Endothelial cell of umbilical vein (primary cell): ENCODE data around the gene HSPA12A. TPM values are rescaled to one million over a fixed set of nuclear protein-coding genes. Genes with fewer than 3 reads are reported as not detected.

ENCODE experiments used
- BruUV-seq: library from RNA; stranded (reverse); fragments of 400-500 nt; replicated peaks from 2 replicates; lab custom pipeline; 2021; lab: Mats Ljungman, UMichigan
- CTCF ChIA-PET: fragments of 300-600, 350-600 bp; sonication (Branson Sonifier 250); formaldehyde crosslinking; loops from one replicate; lab custom pipeline; 2021; ENCODE audit warnings: antibody characterized with exemption, inconsistent platforms; lab: Charles Lee
- POLR2A ChIA-PET: fragments of 300-600, 350-600 bp; sonication (Branson Sonifier 250); formaldehyde crosslinking; loops from one replicate; lab custom pipeline; 2021; ENCODE audit warnings: antibody characterized with exemption, inconsistent platforms; lab: Charles Lee
- DNase-seq: peaks from one replicate; pipeline ENCODE4 v3.0.0-alpha.2; 2011; ENCODE audit warnings: low read depth, low spot score
- FAIRE-seq: peaks from 2 replicates; lab custom pipeline; 2011; peaks lifted over from hg19 to GRCh38; lab: Jason Lieb, UNC
- H2AFZ ChIP-seq: 2 replicates; pipeline ENCODE4 v1.6.0; 2012; ENCODE audit warnings: low read depth, low read length, control low read depth, inconsistent platforms
- H3K27ac ChIP-seq: 2 replicates; pipeline ENCODE4 v1.5.1; 2011; ENCODE audit warnings: low read depth, mild to moderate bottlenecking, control low read depth, low read length, moderate library complexity; ENCODE audit not compliant: insufficient read depth
- H3K27me3 ChIP-seq, 2 experiments: 2 replicates each; pipeline versions ENCODE4 v1.6.0 to v1.6.1; 2011; ENCODE audit warnings: low read length in 2 of 2, mixed read lengths in 1 of 2; ENCODE audit not compliant: control insufficient read depth in 2 of 2, insufficient read depth in 2 of 2
- H3K36me3 ChIP-seq, 2 experiments: 2 replicates in 1 of 2; 3 replicates in 1 of 2; pipeline ENCODE4 v1.5.1; 2011; ENCODE audit warnings: low read length in 2 of 2, mild to moderate bottlenecking in 1 of 2, moderate library complexity in 1 of 2; ENCODE audit not compliant: control insufficient read depth in 2 of 2, insufficient read depth in 2 of 2; ENCODE audit errors: extremely low read depth in 1 of 2
- H3K4me1 ChIP-seq: 3 replicates; pipeline ENCODE4 v1.5.1; 2011; ENCODE audit warnings: mild to moderate bottlenecking, low read length; ENCODE audit not compliant: control insufficient read depth, insufficient read depth; ENCODE audit errors: extremely low read depth
- H3K4me2 ChIP-seq: 2 replicates; pipeline ENCODE4 v1.6.1; 2011; ENCODE audit warnings: low read length, control low read depth, mixed read lengths; ENCODE audit not compliant: insufficient read depth
- H3K4me3 ChIP-seq, 3 experiments: fragments of 200-600 bp in 1 of 3; sonication (generic), shearing (Covaris generic) in 1 of 3; replicated peaks in 1 of 3; 2 replicates each; pipeline ENCODE4 v1.5.1; 2011 to 2016; ENCODE audit warnings: control low read depth in 3 of 3, low read length in 3 of 3, mild to moderate bottlenecking in 2 of 3, inconsistent platforms in 1 of 3, low read depth in 1 of 3, moderate library complexity in 1 of 3; ENCODE audit not compliant: insufficient read depth in 1 of 3
- H3K79me2 ChIP-seq: 2 replicates; pipeline ENCODE4 v1.6.0; 2012; ENCODE audit warnings: low read length, inconsistent platforms; ENCODE audit not compliant: control insufficient read depth, insufficient read depth
- H3K9ac ChIP-seq: replicated peaks from 2 replicates; pipeline ENCODE3; 2011; ENCODE audit warnings: low read length, control low read depth; ENCODE audit not compliant: insufficient read depth; ENCODE audit errors: extremely low read depth
- H3K9me1 ChIP-seq: replicated peaks from 3 replicates; pipeline ENCODE4 v1.6.0; 2011; ENCODE audit warnings: mild to moderate bottlenecking, low read length; ENCODE audit not compliant: control insufficient read depth, insufficient read depth; ENCODE audit errors: extremely low read depth
- H3K9me3 ChIP-seq: replicated peaks from 2 replicates; pipeline ENCODE4 v1.5.1; 2012; ENCODE audit warnings: low read length, inconsistent platforms; ENCODE audit not compliant: control insufficient read depth, insufficient read depth
- H4K20me1 ChIP-seq: replicated peaks from 2 replicates; pipeline ENCODE3; 2011; ENCODE audit warnings: mild to moderate bottlenecking, low read length; ENCODE audit not compliant: control insufficient read depth, insufficient read depth; ENCODE audit errors: extremely low read depth
- CTCF ChIP-seq, 2 donors: IDR thresholded peaks; 1 replicate in 1 of 2; 2 replicates in 1 of 2; pipeline ENCODE4 v1.5.1; 2011; ENCODE audit warnings: low read length in 2 of 2, mild to moderate bottlenecking in 2 of 2, moderate library complexity in 2 of 2, control low read depth in 1 of 2, inconsistent platforms in 1 of 2, low read depth in 1 of 2; ENCODE audit not compliant: insufficient read depth in 1 of 2; ENCODE audit errors: extremely low read depth in 1 of 2
- EZH2 ChIP-seq: IDR thresholded peaks from 2 replicates; pipeline ENCODE4 v1.6.1; 2012; ENCODE audit warnings: borderline replicate concordance, low read depth, mild to moderate bottlenecking, moderate library complexity, low read length, inconsistent platforms; ENCODE audit not compliant: severe bottlenecking
- FOS ChIP-seq: IDR thresholded peaks from 2 replicates; pipeline ENCODE4 v1.6.1; 2011; ENCODE audit warnings: mild to moderate bottlenecking, low read length, moderate library complexity, borderline replicate concordance; ENCODE audit not compliant: insufficient read depth
- GATA2 ChIP-seq: IDR thresholded peaks from 2 replicates; pipeline ENCODE4 v1.7.0; 2011; ENCODE audit warnings: low read depth, mild to moderate bottlenecking, moderate library complexity, mixed read lengths, low read length; ENCODE audit not compliant: insufficient read length, insufficient read depth
- JUN ChIP-seq: IDR thresholded peaks from 2 replicates; pipeline ENCODE4 v1.6.1; 2011; ENCODE audit warnings: borderline replicate concordance, low read depth; ENCODE audit not compliant: insufficient read length, insufficient read depth
- MAX ChIP-seq: IDR thresholded peaks from 2 replicates; pipeline ENCODE4 v1.6.1; 2011; ENCODE audit not compliant: insufficient read depth, insufficient read length
- MYC ChIP-seq: IDR thresholded peaks from one replicate; pipeline ENCODE4 v1.6.1; 2011; ENCODE audit warnings: mild to moderate bottlenecking, low read depth, low read length
- POLR2A ChIP-seq: IDR thresholded peaks from 2 replicates; pipeline ENCODE4 v1.6.1; 2012; ENCODE audit warnings: low read depth, mild to moderate bottlenecking, control low read depth, low read length
- POLR2AphosphoS5 ChIP-seq: IDR thresholded peaks from 2 replicates; pipeline ENCODE4 v1.6.1; 2012; ENCODE audit warnings: low read depth, mild to moderate bottlenecking, control low read depth, low read length, moderate library complexity; ENCODE audit not compliant: insufficient read depth
- dilution Hi-C: fragments of 300-500 bp; cut with MboI; formaldehyde crosslinking; loops from one replicate; pipeline ENCODE4 v1.15.0; 2019; ENCODE audit warnings: low sequenced_read_pairs; ENCODE audit not compliant: extremely low pct_ligation_motif_present
- intact Hi-C: fragments of 100-400 bp; cut with micrococcal nuclease; formaldehyde crosslinking; loops from one replicate; pipeline ENCODE4 v1.10.0; 2022
- polyA plus RNA-seq, 4 experiments: library from polyadenylated mRNA; depleted of rRNA in 3 of 4; stranded (reverse) in 3 of 4; unstranded in 1 of 4; fragments of >200 nt; gene quantifications; 2 replicates each; pipeline versions ENCODE4 v1.2.1 to v1.2.3, GENCODE V29; 2011 to 2012; ENCODE audit warnings: missing spikeins in 1 of 4
- total RNA-seq: library from RNA; stranded (reverse); gene quantifications from 2 replicates; pipeline ENCODE4 v1.2.3, GENCODE V29; 2021

HSPA12A gene
- total and polyA plus RNA-seq, 2 donors (not counting 3 experiments of a cell fraction or from before 2014, with no cell fraction given): 0.22 to 0.29 TPM

GRCh38 chr10:116760919-116761318, 18.6 kb upstream of the HSPA12A start:
- no peaks in the 10 kb centered on the region for H3K79me2 ChIP-seq
- H3K4me2 ChIP-seq: no peak overlapping the region
- no peaks in the 10 kb centered on the region for H3K36me3 ChIP-seq
- no peaks in the 10 kb centered on the region for H3K27me3 ChIP-seq
- H3K9ac ChIP-seq: no peak overlapping the region
- H3K27ac ChIP-seq: no peak overlapping the region
- no peak for TF ChIP-seq EZH2
- no peak for TF ChIP-seq CTCF (IDR thresholded peaks at IDR 0.05; ENCODE audit: extremely low read depth in 1 of 2, insufficient read depth in 1 of 2, low read depth in 1 of 2, low read length in 2 of 2)
- TF ChIP-seq POLR2A: no peak
- TF ChIP-seq JUN: no peak
- TF ChIP-seq FOS: no peak
- no peak for TF ChIP-seq GATA2
- no peaks in the 10 kb centered on the region for H4K20me1 ChIP-seq
- no peak overlapping the region for H2AFZ ChIP-seq
- FAIRE-seq (no peak), DNase-seq (no peak)
- intact Hi-C loops (no loop called here), dilution Hi-C loops (no loop called here)
- H3K9me1 ChIP-seq: no peaks in the 10 kb centered on the region
- no peaks in the 10 kb centered on the region for H3K4me1 ChIP-seq
- CTCF ChIA-PET: no interaction called here
- no peak overlapping the region for H3K4me3 ChIP-seq
- BruUV-seq: no TSS peak
- no peaks in the 10 kb centered on the region for H3K9me3 ChIP-seq
- POLR2A ChIA-PET: no interaction called here

- Histone ChIP-seq H3K9ac (no peak overlapping the region), H4K20me1 (no peaks in the 10 kb centered on the region), H3K4me2 (no peak overlapping the region), H3K36me3 (no peaks in the 10 kb centered on the region), H3K27me3 (no peaks in the 10 kb centered on the region), H3K27ac (no peak overlapping the region), H2AFZ (no peak overlapping the region), H3K9me1 (no peaks in the 10 kb centered on the region), H3K4me1 (no peaks in the 10 kb centered on the region), H3K4me3 (no peak overlapping the region), H3K79me2 (no peaks in the 10 kb centered on the region), H3K9me3 (no peaks in the 10 kb centered on the region)
- TF ChIP-seq MYC (no peak), MAX (no peak), JUN (no peak), POLR2AphosphoS5 (no peak), FOS (no peak), CTCF (IDR thresholded peaks at IDR 0.05; ENCODE audit: extremely low read depth in 1 of 2, insufficient read depth in 1 of 2, low read depth in 1 of 2, low read length in 2 of 2) (no peak), EZH2 (no peak)
- dilution Hi-C loops: no loop called here
- intact Hi-C loops: no loop called here
- POLR2A ChIA-PET: no interaction called here
- DNase-seq (no peak), FAIRE-seq (no peak)
- CTCF ChIA-PET: interaction anchor here (1.2 kb wide), 1 partner anchor 417 kb away, joined by 3 read pairs; no protein-coding TSS in a partner anchor
- BruUV-seq: no TSS peak
These were observed 14.9 kb upstream of the HSPA12A start for GRCh38 chr10:116757246-116757645.
